HepG2 (cell line): ENCODE measurements around the gene TEX48. TPM values are rescaled to one million over a fixed set of nuclear protein-coding genes. Genes with fewer than 3 reads are reported as not detected.

ENCODE experiments used
- ATAC-seq: fragments of 200-7000 bp; cut with Tn5 transposase; 3 replicates; pipeline ENCODE4 v1.9.1; 2020; ENCODE audit warnings: mild to moderate bottlenecking, moderate library complexity
- BruUV-seq: library from RNA; stranded (reverse); fragments of 400-500 nt; replicated peaks from 2 replicates; lab custom pipeline; 2021; lab: Mats Ljungman, UMichigan
- CTCF ChIA-PET: fragments of 300-600 bp; formaldehyde crosslinking; extraction: SDS; loops from one replicate; lab custom pipeline; 2021; ENCODE audit warnings: low total read pairs, inconsistent platforms, low intra/inter-chr PET ratio; lab: Yijun Ruan, JAX
- POLR2A ChIA-PET: fragments of 350-600 bp; sonication (Branson Sonifier 250); formaldehyde crosslinking; loops from one replicate; lab custom pipeline; 2020; ENCODE audit warnings: antibody characterized with exemption, inconsistent platforms; lab: Yijun Ruan, JAX
- DNase-seq: peaks from one replicate; pipeline ENCODE4 v3.0.0-alpha.2; 2015; ENCODE audit warnings: low spot score
- FAIRE-seq: peaks from 3 replicates; lab custom pipeline; 2011; peaks lifted over from hg19 to GRCh38; lab: Jason Lieb, UNC
- H2AFZ ChIP-seq: one replicate; pipeline ENCODE4 v1.6.1; 2011; ENCODE audit warnings: low read length, inconsistent platforms
- H3K27ac ChIP-seq: fragments of 300-600 bp; 3 replicates; pipeline ENCODE4 v1.8.0; 2011; ENCODE audit warnings: mixed run types, mild to moderate bottlenecking, mixed read lengths, low read length, inconsistent platforms; ENCODE audit not compliant: insufficient read depth; ENCODE audit errors: extremely low read length
- H3K27me3 ChIP-seq, 2 experiments: fragments of 200-600 bp in 1 of 2; 2 replicates in 1 of 2; 3 replicates in 1 of 2; pipeline versions ENCODE4 v1.6.0 to v1.8.0; 2011; ENCODE audit warnings: low read length in 2 of 2, mild to moderate bottlenecking in 2 of 2, moderate library complexity in 2 of 2, inconsistent platforms in 1 of 2; ENCODE audit not compliant: insufficient read depth in 2 of 2, control insufficient read depth in 1 of 2
- H3K36me3 ChIP-seq, 2 experiments: fragments of 200-600 bp in 1 of 2; replicated peaks in 1 of 2; 2 replicates in 1 of 2; 3 replicates in 1 of 2; pipeline versions ENCODE4 v1.5.1 to v1.8.0; 2011; ENCODE audit warnings: low read length in 2 of 2, inconsistent platforms in 1 of 2; ENCODE audit not compliant: insufficient read depth in 2 of 2, control insufficient read depth in 1 of 2
- H3K4me1 ChIP-seq: 2 replicates; pipeline ENCODE4 v1.5.1; 2012; ENCODE audit warnings: low read length, inconsistent platforms; ENCODE audit not compliant: insufficient read depth
- H3K4me2 ChIP-seq: 2 replicates; pipeline ENCODE4 v1.6.0; 2011; ENCODE audit warnings: low read depth, low read length, inconsistent platforms
- H3K4me3 ChIP-seq, 3 experiments: fragments of 200-600 bp in 1 of 3; sonication (generic), shearing (Covaris generic) in 1 of 3; replicated peaks in 1 of 3; 2 replicates each; pipeline ENCODE4 v1.5.1; 2011 to 2016; ENCODE audit warnings: low read length in 3 of 3, inconsistent platforms in 2 of 3, low read depth in 2 of 3, mild to moderate bottlenecking in 2 of 3, control low read depth in 1 of 3, mixed read lengths in 1 of 3; ENCODE audit not compliant: insufficient read depth in 1 of 3
- H3K79me2 ChIP-seq: one replicate; pipeline ENCODE4 v1.6.1; 2011; ENCODE audit warnings: low read length, inconsistent platforms; ENCODE audit not compliant: insufficient read depth
- H3K9ac ChIP-seq: 2 replicates; pipeline ENCODE4 v1.6.0; 2011; ENCODE audit warnings: mild to moderate bottlenecking, low read depth, low read length, inconsistent platforms; ENCODE audit not compliant: insufficient read depth
- H3K9me3 ChIP-seq: 2 replicates; pipeline ENCODE4 v1.5.1; 2012; ENCODE audit warnings: mild to moderate bottlenecking, low read length
- H4K20me1 ChIP-seq: 2 replicates; pipeline ENCODE4 v1.6.0; 2011; ENCODE audit warnings: inconsistent platforms, mild to moderate bottlenecking, low read length, moderate library complexity; ENCODE audit not compliant: insufficient read depth
- HNF4A ChIP-seq: sonication (generic); formaldehyde crosslinking; IDR thresholded peaks from 2 replicates; pipeline ENCODE4 v1.4.0; 2020; ENCODE audit warnings: missing genetic modification reagents
- MED8 ChIP-seq: sonication (generic); formaldehyde crosslinking; IDR thresholded peaks from 2 replicates; pipeline ENCODE4 v1.8.1; 2023; ENCODE audit warnings: mild to moderate bottlenecking, missing genetic modification reagents; ENCODE audit not compliant: insufficient replicate concordance
- MTF2 ChIP-seq: sonication (generic); formaldehyde crosslinking; IDR thresholded peaks from 2 replicates; pipeline ENCODE4 v1.5.0; 2020; ENCODE audit warnings: missing genetic modification reagents, borderline replicate concordance
- NFKBIZ ChIP-seq: IDR thresholded peaks from 2 replicates; pipeline ENCODE4 v1.6.1; 2018; ENCODE audit warnings: missing genetic modification reagents, missing compliant biosample characterization
- RFX5 ChIP-seq: IDR thresholded peaks from 2 replicates; pipeline ENCODE4 v1.6.1; 2011; ENCODE audit warnings: low read depth, low read length, improper control_type of control experiment
- SP5 ChIP-seq: IDR thresholded peaks from 2 replicates; pipeline ENCODE4 v1.6.1; 2016; ENCODE audit warnings: low read depth, borderline replicate concordance
- ZNF24 ChIP-seq: fragments of 450-650 bp; IDR thresholded peaks from 2 replicates; pipeline ENCODE4 v1.6.1; 2017; ENCODE audit warnings: antibody characterized with exemption, mild to moderate bottlenecking
- ZSCAN25 ChIP-seq: sonication (generic); formaldehyde crosslinking; IDR thresholded peaks from 2 replicates; pipeline ENCODE4 v1.8.0; 2022; ENCODE audit warnings: mild to moderate bottlenecking, missing genetic modification reagents
- WGBS: methylation state at CpG from one replicate; pipeline ENCODE4 v1.1.6; 2017; ENCODE audit warnings: low lambda C conversion rate; 5-methylcytosine and 5-hydroxymethylcytosine counted together
- in situ Hi-C: cut with HindIII; loops from 2 replicates; pipeline ENCODE4 v1.10.0; 2017; ENCODE audit warnings: low pct_unique_long_range_greater_than_20kb; ENCODE audit not compliant: extremely low pct_ligation_motif_present
- intact Hi-C: fragments of 100-400 bp; cut with micrococcal nuclease; formaldehyde crosslinking; loops from one replicate; pipeline ENCODE4 v1.10.0; 2022; ENCODE audit not compliant: unreplicated experiment
- polyA plus RNA-seq, 8 experiments: library from polyadenylated mRNA; depleted of rRNA in 3 of 8; stranded (reverse) in 7 of 8; unstranded in 1 of 8; fragments of >200 nt; fragmentation: Illumina TruSeq in 4 of 8; extraction: Trizol in 4 of 8; gene quantifications; 2 replicates each; pipeline versions ENCODE4 v1.2.1 to v1.2.3, GENCODE V29; 2011 to 2016; ENCODE audit warnings: low read depth in 4 of 8, missing spikeins in 1 of 8, mixed read lengths in 1 of 8; ENCODE audit not compliant: insufficient read depth in 1 of 8
- total RNA-seq, 5 experiments: library from RNA; depleted of rRNA; stranded (reverse); fragments of >200 nt; fragmentation: Illumina TruSeq; extraction: Trizol; gene quantifications; 2 replicates each; pipeline ENCODE4 v1.2.3, GENCODE V29; 2016; ENCODE audit warnings: low read depth in 1 of 5
- TF ChIP-seq, protein P1 (sequence below): IDR thresholded peaks from 2 replicates; pipeline ENCODE4 v1.6.1; 2016; ENCODE audit warnings: missing biosample characterization, missing genetic modification reagents, low read depth
- TF ChIP-seq, protein P2 (sequence below): sonication (generic); formaldehyde crosslinking; IDR thresholded peaks from 2 replicates; pipeline ENCODE4 v1.4.0; 2020; ENCODE audit warnings: low read depth, mild to moderate bottlenecking, missing genetic modification reagents

TEX48 gene
- total and polyA plus RNA-seq, 2 of the 13 experiments (the other 11 are each of a cell fraction or from before 2014, with no cell fraction given) = not detected

DNA sequence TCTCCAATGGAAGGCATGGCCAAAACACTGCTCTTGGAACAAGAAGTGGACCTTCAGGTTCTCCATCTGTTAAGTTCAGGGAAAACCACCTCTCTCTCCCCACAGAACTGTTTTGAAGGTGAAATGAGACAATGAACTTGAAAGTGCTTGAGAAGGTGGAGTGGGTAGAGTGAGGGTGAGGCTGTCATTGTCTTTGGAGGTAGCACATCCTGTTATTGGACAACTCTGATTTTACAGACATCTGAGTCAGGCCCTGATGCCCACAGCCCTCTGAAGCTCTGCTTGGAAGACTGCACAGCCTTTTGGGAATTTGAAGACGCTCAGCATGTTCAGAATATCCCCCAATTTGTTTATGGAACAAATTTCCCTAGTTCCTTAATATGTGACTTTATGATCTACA lies 27.6 kb upstream of the TEX48 start:
- 0% methylated on average over 1 of the region's 1 CpG for WGBS
- no peak for FAIRE-seq
- CTCF ChIA-PET = no interaction called here

DNA sequence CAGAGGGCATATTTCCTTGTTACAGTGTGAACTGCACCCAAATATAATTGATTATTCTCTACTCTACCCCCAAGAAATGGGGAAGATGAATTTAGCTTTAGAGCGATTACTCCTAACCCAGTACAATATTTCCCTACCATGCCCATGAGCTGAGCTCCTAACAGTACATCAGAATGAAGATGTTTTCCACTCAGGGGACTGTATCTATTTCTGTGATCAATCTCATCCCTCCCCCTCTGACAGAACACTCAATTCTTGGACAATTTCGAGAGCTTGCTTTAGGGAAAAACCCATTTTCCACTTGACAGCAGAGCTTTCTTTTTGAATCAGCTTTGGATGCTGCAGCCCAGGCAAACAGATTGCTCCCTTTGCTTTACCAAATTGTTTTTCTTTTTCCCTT lies 24.7 kb upstream of the TEX48 start:
- no peaks in the 10 kb centered on the region for H3K79me2 ChIP-seq
- no peak overlapping the region for H2AFZ ChIP-seq
- ChIA-PET CTCF (no interaction called here), POLR2A (no interaction called here)
- H3K27ac ChIP-seq = no peak overlapping the region
- no TSS peak for BruUV-seq
- no peaks in the 10 kb centered on the region for H3K36me3 ChIP-seq
- 27% methylated on average over 2 of the region's 2 CpGs for WGBS
- no peaks in the 10 kb centered on the region for H3K9me3 ChIP-seq
- H3K9ac ChIP-seq = no peak overlapping the region
- DNase-seq (no peak), FAIRE-seq (no peak), ATAC-seq (no peak)
- no peak overlapping the region for H3K4me3 ChIP-seq
- in situ Hi-C loops (no loop called here), intact Hi-C loops (no loop called here)
- no peaks in the 10 kb centered on the region for H4K20me1 ChIP-seq
- TF ChIP-seq ZSCAN25 (CRISPR knock-in tag) = no peak
- no peak for TF ChIP-seq SP5 (CRISPR knock-in tag)
- no peak for TF ChIP-seq RFX5
- TF ChIP-seq NFKBIZ (CRISPR knock-in tag) = no peak
- no peak for TF ChIP-seq HNF4A
- no peak for TF ChIP-seq MED8
- no peak for TF ChIP-seq MTF2 (CRISPR knock-in tag)
- TF ChIP-seq, protein P1, sequence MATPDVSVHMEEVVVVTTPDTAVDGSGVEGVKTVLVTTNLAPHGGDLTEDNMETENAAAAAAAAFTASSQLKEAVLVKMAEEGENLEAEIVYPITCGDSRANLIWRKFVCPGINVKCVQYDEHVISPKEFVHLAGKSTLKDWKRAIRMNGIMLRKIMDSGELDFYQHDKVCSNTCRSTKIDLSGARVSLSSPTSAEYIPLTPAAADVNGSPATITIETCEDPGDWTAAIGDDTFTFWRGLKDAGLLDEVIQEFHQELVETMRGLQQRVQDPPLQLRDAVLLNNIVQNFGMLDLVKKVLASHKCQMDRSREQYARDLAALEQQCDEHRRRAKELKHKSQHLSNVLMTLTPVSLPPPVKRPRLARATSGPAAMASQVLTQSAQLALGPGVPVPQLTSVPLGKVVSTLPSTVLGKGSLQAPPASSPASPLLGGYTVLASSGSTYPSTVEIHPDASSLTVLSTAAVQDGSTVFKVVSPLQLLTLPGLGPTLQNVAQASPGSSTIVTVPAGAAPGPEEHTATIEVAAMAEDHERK (CRISPR knock-in tag) = no peak
- peaks cover 0 to 5% of the 10 kb centered on the region in 2 experiments; a peak in 1 of 5 replicates for H3K27me3 ChIP-seq
- no peaks in the 10 kb centered on the region for H3K4me1 ChIP-seq
- H3K4me2 ChIP-seq = no peak overlapping the region

More for the DNA sequence above, 27.6 kb upstream of the TEX48 start:
- no TSS peak for BruUV-seq
- in situ Hi-C loops (no loop called here), intact Hi-C loops (no loop called here)
- ATAC-seq (no peak), DNase-seq (no peak)
- Histone ChIP-seq H2AFZ (no peak overlapping the region), H4K20me1 (no peaks in the 10 kb centered on the region), H3K9ac (no peak overlapping the region), H3K4me1 (no peaks in the 10 kb centered on the region), H3K27me3 (no peaks in the 10 kb centered on the region; a peak in 1 of 5 replicates), H3K36me3 (no peaks in the 10 kb centered on the region), H3K79me2 (no peaks in the 10 kb centered on the region), H3K4me3 (no peak overlapping the region), H3K4me2 (no peak overlapping the region), H3K27ac (no peak overlapping the region)
- POLR2A ChIA-PET = no interaction called here
- TF ChIP-seq ZNF24 = no peak
- TF ChIP-seq, protein P2, sequence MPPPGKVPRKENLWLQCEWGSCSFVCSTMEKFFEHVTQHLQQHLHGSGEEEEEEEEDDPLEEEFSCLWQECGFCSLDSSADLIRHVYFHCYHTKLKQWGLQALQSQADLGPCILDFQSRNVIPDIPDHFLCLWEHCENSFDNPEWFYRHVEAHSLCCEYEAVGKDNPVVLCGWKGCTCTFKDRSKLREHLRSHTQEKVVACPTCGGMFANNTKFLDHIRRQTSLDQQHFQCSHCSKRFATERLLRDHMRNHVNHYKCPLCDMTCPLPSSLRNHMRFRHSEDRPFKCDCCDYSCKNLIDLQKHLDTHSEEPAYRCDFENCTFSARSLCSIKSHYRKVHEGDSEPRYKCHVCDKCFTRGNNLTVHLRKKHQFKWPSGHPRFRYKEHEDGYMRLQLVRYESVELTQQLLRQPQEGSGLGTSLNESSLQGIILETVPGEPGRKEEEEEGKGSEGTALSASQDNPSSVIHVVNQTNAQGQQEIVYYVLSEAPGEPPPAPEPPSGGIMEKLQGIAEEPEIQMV = no peak
- TF ChIP-seq, all 625 proteins: peak for 0
- no peaks in the 10 kb centered on the region for H3K9me3 ChIP-seq
